Ishikawa (cell line): ENCODE data around the gene PRR3.

ENCODE experiments used
- CEBPB ChIP-seq: IDR thresholded peaks from 2 replicates; pipeline ENCODE4 v1.6.1; 2012
- CREB1 ChIP-seq: IDR thresholded peaks from 2 replicates; pipeline ENCODE4 v1.6.1; 2012; ENCODE audit warnings: low read depth
- EGR1 ChIP-seq: IDR thresholded peaks from 2 replicates; pipeline ENCODE4 v1.6.1; 2012
- EP300 ChIP-seq: IDR thresholded peaks from 2 replicates; pipeline ENCODE4 v1.6.1; 2012; ENCODE audit warnings: borderline replicate concordance
- FOXM1 ChIP-seq: IDR thresholded peaks from 2 replicates; pipeline ENCODE4 v1.6.1; 2012; ENCODE audit warnings: low read depth, borderline replicate concordance
- NFIC ChIP-seq: IDR thresholded peaks from 2 replicates; pipeline ENCODE4 v1.6.1; 2012
- RAD21 ChIP-seq: IDR thresholded peaks from 2 replicates; pipeline ENCODE4 v1.6.1; 2012; ENCODE audit warnings: low read depth
- TAF1 ChIP-seq: IDR thresholded peaks from 2 replicates; pipeline ENCODE4 v1.6.1; 2012; ENCODE audit warnings: low read depth, mild to moderate bottlenecking
- TEAD4 ChIP-seq: IDR thresholded peaks from 2 replicates; pipeline ENCODE4 v1.6.1; 2012
- YY1 ChIP-seq: IDR thresholded peaks from 2 replicates; pipeline ENCODE4 v1.6.1; 2012; ENCODE audit warnings: low read depth
- ZBTB7A ChIP-seq: IDR thresholded peaks from 2 replicates; pipeline ENCODE4 v1.6.1; 2012; ENCODE audit warnings: low read depth
- TF ChIP-seq, protein P1 (sequence below): IDR thresholded peaks from 2 replicates; pipeline ENCODE4 v1.6.1; 2012; ENCODE audit warnings: low read depth, mild to moderate bottlenecking
- TF ChIP-seq, protein P2 (sequence below): IDR thresholded peaks from 2 replicates; pipeline ENCODE4 v1.6.1; 2012
- TF ChIP-seq, protein P3 (sequence below): IDR thresholded peaks from 2 replicates; pipeline ENCODE4 v1.6.1; 2012

DNA sequence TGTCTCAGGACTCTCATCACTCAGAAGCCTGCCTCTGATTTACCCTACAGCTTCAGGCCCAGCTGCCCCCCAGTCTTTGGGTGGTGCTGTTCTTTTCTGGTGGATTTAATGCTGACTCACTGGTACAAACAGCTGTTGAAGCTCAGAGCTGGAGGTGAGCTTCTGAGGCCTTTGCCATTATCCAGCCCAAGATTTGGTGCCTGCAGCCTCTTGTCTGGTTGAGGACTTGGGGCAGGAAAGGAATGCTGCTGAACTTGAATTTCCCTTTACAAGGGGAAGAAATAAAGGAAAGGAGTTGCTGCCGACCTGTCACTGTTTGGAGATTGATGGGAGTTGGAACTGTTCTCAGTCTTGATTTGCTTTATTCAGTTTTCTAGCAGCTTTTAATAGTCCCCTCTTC lies 33.9 kb downstream of the PRR3 start:
- TF ChIP-seq, protein P1, sequence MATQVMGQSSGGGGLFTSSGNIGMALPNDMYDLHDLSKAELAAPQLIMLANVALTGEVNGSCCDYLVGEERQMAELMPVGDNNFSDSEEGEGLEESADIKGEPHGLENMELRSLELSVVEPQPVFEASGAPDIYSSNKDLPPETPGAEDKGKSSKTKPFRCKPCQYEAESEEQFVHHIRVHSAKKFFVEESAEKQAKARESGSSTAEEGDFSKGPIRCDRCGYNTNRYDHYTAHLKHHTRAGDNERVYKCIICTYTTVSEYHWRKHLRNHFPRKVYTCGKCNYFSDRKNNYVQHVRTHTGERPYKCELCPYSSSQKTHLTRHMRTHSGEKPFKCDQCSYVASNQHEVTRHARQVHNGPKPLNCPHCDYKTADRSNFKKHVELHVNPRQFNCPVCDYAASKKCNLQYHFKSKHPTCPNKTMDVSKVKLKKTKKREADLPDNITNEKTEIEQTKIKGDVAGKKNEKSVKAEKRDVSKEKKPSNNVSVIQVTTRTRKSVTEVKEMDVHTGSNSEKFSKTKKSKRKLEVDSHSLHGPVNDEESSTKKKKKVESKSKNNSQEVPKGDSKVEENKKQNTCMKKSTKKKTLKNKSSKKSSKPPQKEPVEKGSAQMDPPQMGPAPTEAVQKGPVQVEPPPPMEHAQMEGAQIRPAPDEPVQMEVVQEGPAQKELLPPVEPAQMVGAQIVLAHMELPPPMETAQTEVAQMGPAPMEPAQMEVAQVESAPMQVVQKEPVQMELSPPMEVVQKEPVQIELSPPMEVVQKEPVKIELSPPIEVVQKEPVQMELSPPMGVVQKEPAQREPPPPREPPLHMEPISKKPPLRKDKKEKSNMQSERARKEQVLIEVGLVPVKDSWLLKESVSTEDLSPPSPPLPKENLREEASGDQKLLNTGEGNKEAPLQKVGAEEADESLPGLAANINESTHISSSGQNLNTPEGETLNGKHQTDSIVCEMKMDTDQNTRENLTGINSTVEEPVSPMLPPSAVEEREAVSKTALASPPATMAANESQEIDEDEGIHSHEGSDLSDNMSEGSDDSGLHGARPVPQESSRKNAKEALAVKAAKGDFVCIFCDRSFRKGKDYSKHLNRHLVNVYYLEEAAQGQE: no peak
- no peak for TF ChIP-seq EP300
- peak; percentile 50; the same call in 1 of the 2 replicates for TF ChIP-seq NFIC
- no peak for TF ChIP-seq ZBTB7A
- TF ChIP-seq CEBPB: no peak
- TF ChIP-seq FOXM1: no peak
- no peak for TF ChIP-seq TAF1
- TF ChIP-seq, protein P2, sequence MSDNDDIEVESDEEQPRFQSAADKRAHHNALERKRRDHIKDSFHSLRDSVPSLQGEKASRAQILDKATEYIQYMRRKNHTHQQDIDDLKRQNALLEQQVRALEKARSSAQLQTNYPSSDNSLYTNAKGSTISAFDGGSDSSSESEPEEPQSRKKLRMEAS: no peak
- no peak for TF ChIP-seq EGR1
- TF ChIP-seq CREB1: no peak
- no peak for TF ChIP-seq YY1
- peak; percentile 76 for TF ChIP-seq TEAD4
- TF ChIP-seq, protein P3, sequence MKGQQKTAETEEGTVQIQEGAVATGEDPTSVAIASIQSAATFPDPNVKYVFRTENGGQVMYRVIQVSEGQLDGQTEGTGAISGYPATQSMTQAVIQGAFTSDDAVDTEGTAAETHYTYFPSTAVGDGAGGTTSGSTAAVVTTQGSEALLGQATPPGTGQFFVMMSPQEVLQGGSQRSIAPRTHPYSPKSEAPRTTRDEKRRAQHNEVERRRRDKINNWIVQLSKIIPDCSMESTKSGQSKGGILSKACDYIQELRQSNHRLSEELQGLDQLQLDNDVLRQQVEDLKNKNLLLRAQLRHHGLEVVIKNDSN: no peak
- TF ChIP-seq RAD21: no peak; the same call in 1 of the 2 replicates
